Body of pancreas (tissue), 4 donors: ENCODE measurements around the gene TRERF1.

Experiments
- CTCF ChIP-seq, 7 experiments: fragments of 450-650 bp in 4 of 7; fragments of 200-600 bp in 3 of 7; sonication (generic) in 3 of 7; IDR thresholded peaks; one replicate each; pipeline ENCODE4 v1.5.1; 2016 to 2019; ENCODE audit warnings: antibody characterized with exemption in 7 of 7
- POLR2A ChIP-seq, 3 donors: fragments of 450-650 bp; IDR thresholded peaks; one replicate each; pipeline ENCODE4 v1.6.1; 2016; ENCODE audit warnings: antibody characterized with exemption in 3 of 3, mild to moderate bottlenecking in 2 of 3

GRCh38 chr6:42471714-42472113 lies 20.0 kb upstream of the TRERF1 start:
- TF ChIP-seq POLR2A (IDR thresholded peaks at IDR 0.05) (no peak), CTCF (IDR thresholded peaks at IDR 0.05) (no peak)
